ENCODE results near the gene MFSD1. TPM values are rescaled to one million over a fixed set of nuclear protein-coding genes. Genes with fewer than 3 reads are reported as not detected.

MFSD1 gene
- total RNA-seq, 1 donor: 91.4 TPM

DNA sequence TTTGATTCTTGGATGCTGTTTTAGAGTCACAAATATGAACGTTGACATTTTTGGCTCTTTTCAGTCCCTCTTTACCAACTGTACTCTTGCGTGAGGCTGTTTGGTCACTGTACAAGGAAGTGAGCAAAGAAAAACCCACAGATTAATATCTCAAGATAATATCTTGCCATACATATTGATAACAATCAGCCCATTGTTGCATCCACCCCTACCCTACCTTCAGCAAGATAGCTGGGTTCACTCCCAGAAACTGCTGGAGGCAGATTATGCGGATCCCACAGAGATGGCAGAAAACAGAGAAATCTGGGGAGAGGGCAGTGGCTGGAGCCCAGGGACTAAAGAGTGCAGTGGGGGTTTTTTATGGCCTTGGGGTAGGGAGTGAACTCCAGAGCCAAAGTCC is 29.9 kb upstream of the MFSD1 start:
- Histone ChIP-seq H3K27me3 (ENCODE audit: insufficient read depth, low read length) (no peaks in the 10 kb centered on the region), H3K4me3 (ENCODE audit: low read length) (no peak overlapping the region), H3K4me1 (ENCODE audit: insufficient read depth, low read length) (no peaks in the 10 kb centered on the region), H3K9me3 (ENCODE audit: low read depth, low read length) (no peaks in the 10 kb centered on the region)

DNA sequence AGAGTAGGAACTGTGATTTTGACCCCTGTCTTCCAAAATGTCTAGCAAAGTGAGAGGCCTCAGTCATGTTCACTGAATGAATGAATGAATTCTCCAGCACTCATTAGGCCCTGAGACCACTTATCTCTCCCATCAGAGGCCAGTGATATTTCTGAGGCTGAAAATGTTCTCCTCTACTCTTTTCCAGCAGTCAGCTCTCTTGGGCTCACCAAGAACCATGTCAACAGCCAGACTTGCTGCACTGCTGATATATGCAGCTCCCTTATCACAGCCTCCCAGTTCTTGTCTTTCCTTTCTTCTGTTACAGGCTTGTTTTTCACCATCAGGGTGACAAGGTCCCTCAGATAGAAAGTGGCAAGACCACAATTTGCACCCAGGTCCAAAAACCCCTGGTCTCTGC is 28.7 kb upstream of the MFSD1 start:
- Histone ChIP-seq H3K4me3 (ENCODE audit: low read length) (no peak overlapping the region), H3K4me1 (ENCODE audit: insufficient read depth, low read length) (no peaks in the 10 kb centered on the region), H3K9me3 (ENCODE audit: low read depth, low read length) (no peaks in the 10 kb centered on the region), H3K27me3 (ENCODE audit: insufficient read depth, low read length) (no peaks in the 10 kb centered on the region)

DNA sequence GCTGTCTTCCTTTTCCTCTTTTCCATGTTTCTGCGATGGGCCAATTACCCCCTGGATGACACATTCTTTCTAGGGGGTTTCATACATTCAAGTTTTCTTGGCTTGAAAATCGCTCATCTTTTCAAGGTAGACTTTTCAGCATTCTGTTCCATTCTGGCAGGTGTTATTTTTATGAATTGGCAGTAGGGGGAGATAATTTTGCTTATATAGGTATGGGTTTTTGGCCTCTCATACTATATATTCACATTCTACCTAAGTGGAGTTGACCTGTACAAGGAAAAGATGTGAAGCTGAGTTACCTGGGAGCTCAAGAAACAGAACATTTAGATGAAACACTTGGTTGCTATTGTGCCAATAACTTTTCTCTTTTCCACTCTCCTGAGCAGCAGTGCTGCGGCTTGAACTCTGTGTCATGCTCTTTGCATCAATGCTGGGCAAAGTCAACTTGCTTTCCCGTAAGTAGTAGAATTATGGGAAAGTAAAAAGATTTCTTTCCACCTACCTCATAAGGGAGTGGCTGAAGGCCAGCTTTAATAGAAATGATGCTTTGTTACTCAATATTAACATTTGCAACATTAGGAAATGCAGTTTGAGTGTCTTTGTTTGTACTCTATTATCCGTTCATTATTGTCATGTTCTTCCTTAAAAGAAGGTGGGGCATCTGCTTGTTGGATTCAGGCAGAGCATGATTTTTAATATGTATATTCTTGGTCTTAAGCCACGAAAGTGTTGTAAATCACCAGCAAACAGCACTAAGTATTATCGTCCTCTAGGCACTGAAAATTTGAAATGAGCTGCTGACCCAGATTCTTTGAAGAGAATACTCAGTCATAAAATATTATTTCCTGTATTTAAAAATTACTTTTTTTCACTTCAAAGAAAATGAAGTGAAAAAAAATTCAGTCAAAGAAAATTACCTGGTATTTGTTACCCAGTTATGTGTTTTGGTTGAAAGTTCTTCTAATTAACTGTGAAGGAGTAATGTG is 27.7 kb upstream of the MFSD1 start:
- Histone ChIP-seq H3K9me3 (ENCODE audit: low read depth, low read length) (no peaks in the 10 kb centered on the region), H3K4me1 (ENCODE audit: insufficient read depth, low read length) (no peaks in the 10 kb centered on the region), H3K27me3 (ENCODE audit: insufficient read depth, low read length) (no peaks in the 10 kb centered on the region), H3K4me3 (ENCODE audit: low read length) (no peak overlapping the region)

DNA sequence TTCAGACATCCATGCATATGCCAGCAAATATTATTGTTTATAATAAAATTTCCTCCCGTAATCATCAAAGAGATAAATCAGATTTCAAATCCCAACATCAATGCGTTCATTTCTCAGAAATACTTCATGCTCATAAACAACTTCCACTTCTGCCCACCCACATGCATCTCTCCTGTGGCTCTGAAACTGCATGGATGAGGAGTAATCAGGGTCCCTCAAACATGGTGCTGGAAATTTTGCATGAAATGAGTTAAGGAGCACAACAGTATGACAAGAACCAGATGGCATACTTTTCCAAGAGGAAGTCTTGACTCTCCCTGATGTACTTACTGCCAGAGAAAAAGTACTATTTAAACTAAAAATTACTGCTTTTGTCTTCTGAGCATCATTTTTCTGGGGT is 26.9 kb upstream of the MFSD1 start:
- Histone ChIP-seq H3K4me3 (ENCODE audit: low read length) (no peak overlapping the region), H3K27me3 (ENCODE audit: insufficient read depth, low read length) (no peaks in the 10 kb centered on the region), H3K9me3 (ENCODE audit: low read depth, low read length) (no peaks in the 10 kb centered on the region), H3K4me1 (ENCODE audit: insufficient read depth, low read length) (no peaks in the 10 kb centered on the region)

DNA sequence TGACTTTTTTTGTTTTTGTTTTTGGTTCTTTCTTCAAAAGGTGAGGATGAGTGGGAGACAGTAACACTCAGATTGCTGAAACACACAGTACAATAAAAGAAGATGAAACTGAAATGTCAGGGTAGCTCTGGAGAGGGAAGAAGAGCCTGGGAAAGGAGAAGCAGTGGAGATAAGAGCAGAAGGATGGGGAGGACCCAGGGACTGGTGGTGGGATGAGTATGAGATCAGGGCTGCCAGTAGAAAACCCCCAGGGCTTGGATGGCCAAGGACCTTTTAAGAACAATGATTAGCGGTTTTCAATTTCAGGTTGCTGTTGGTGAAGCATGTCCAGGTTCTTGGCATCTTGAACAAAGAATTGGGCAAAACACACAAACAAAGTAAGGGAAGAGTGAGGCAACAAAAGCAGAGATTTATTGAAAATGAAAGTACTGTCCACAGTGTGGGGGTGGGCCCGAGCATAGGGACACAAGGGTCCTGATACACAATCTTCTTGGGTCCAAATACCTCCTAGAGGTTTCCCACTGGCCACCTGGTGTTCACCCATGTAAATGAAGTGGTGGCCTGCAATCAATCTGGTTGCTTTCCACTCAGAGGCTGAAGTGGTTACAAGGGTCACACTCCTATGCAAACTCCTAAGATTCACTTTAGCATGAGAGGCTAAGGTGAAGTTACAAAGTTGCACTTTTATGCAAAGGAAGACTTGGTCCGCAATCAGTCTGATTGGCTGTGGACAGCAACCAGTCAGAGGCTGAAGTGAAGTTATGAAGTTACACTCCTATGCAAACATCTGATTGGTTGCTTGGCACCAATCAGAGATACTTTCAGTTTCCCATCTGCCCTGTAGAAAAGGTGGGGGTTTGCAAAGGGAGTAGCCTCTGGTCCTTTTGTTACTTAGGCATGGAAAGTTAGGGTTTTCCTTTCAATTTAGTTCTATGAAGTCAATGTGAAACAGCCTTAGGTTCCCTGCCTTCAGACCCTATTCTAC is 26.1 kb upstream of the MFSD1 start:
- no peaks in the 10 kb centered on the region for H3K27me3 ChIP-seq (ENCODE audit: insufficient read depth, low read length)
- no peaks in the 10 kb centered on the region for H3K4me1 ChIP-seq (ENCODE audit: insufficient read depth, low read length)
- H3K4me3 ChIP-seq (ENCODE audit: low read length): no peak overlapping the region
- no peaks in the 10 kb centered on the region for H3K9me3 ChIP-seq (ENCODE audit: low read depth, low read length)

DNA sequence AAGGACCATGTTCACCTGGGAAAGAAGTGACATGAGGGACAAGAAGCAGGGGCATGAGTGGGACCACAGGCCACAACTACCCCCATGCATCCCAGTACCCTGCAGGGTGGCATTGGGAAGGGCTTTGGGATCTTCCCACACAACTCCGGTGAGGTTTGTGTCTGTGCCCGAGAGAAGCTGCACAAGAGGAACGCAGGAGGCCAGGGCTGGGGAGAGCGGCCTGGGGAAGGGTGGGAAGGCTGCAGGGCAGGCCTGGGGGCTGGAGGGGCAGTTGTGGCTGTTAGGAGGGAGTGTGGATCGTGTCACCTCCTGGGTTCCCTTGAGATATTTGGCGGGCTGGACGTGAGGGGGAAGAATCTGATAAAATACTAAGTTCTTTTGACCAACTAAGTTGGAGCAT is 25.3 kb upstream of the MFSD1 start:
- no peaks in the 10 kb centered on the region for H3K27me3 ChIP-seq (ENCODE audit: insufficient read depth, low read length)
- H3K4me1 ChIP-seq (ENCODE audit: insufficient read depth, low read length): no peaks in the 10 kb centered on the region
- no peak overlapping the region for H3K4me3 ChIP-seq (ENCODE audit: low read length)
- no peaks in the 10 kb centered on the region for H3K9me3 ChIP-seq (ENCODE audit: low read depth, low read length)

DNA sequence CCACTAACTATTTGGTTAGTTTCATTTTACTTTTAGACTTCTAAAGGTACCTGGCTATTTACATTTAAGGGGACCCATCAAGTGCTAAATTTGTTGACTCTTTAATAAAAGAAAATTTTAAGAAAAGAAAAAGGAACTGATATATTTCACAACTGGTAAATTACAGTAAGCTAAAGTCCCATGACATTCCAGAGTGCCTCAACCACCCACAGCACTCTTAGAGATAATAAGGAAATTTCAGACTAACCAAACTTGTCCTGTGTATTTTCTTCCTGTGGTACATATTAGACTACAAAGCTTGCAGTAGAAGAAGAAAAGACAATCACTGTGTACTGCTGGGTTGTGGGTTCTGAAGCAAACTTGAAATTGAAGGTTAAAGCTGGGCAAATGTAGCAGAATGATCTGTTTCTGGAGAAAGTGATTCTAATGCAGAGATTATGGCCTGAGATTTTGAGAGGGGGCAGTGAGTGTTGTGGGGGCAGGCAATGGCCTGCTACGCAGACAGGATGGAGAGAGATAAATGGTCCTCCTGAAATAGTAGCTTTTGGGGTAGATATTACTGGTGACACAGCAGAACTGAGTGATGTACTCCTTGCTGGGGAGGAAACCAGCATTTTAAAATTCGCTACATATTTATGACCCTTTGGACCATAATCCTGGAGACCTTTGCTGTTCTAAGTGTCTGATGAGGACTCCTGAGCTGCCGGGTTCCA is 24.5 kb upstream of the MFSD1 start:
- Histone ChIP-seq H3K4me1 (ENCODE audit: insufficient read depth, low read length) (no peaks in the 10 kb centered on the region), H3K4me3 (ENCODE audit: low read length) (no peak overlapping the region), H3K27me3 (ENCODE audit: insufficient read depth, low read length) (no peaks in the 10 kb centered on the region), H3K9me3 (ENCODE audit: low read depth, low read length) (no peaks in the 10 kb centered on the region)

DNA sequence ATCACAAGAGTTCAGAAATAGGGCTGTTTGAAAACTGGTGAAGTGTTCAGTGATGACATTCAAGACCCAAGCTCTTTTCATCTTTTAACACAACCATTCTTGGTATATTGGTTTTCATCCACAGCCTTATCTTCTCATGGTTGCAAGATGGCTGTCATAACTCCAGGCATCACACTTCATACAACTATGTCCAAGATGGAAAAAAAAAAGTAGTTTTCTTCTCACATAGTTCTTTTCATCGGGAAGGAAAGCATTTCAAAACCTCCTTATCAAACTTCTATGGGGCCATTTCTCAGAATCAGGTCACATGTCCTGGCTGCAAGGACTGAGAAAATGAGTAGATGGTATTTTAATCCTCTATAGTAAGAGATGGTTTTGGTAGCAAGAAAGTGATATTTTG is 21.1 kb upstream of the MFSD1 start:
- Histone ChIP-seq H3K9me3 (ENCODE audit: low read depth, low read length) (no peaks in the 10 kb centered on the region), H3K27me3 (ENCODE audit: insufficient read depth, low read length) (no peaks in the 10 kb centered on the region)

DNA sequence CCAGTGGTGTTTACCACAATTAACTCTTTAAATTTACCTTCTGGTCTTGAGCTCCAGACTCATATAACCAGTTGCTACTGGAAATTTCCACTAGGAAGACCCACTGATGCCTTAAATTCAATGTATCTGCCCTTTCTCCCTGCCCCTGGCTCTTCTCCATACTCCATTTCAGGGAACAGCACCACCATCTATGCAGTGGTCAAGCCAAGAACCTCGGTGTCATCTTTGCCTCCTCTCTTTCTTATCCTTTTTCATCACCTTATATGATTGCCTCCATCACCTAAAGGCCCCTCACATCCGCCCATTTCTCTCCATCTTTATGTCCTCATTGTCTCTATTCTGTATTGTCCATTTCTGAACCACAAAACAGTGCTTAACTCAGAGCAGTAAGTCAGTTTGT is 20.7 kb upstream of the MFSD1 start:
- Histone ChIP-seq H3K9me3 (ENCODE audit: low read depth, low read length) (no peaks in the 10 kb centered on the region), H3K4me3 (ENCODE audit: low read length) (no peak overlapping the region), H3K4me1 (ENCODE audit: insufficient read depth, low read length) (no peaks in the 10 kb centered on the region), H3K27me3 (ENCODE audit: insufficient read depth, low read length) (no peaks in the 10 kb centered on the region)

More for the DNA sequence above, 21.1 kb upstream of the MFSD1 start:
- Histone ChIP-seq H3K4me3 (ENCODE audit: low read length) (no peak overlapping the region), H3K4me1 (ENCODE audit: insufficient read depth, low read length) (no peaks in the 10 kb centered on the region)

DNA sequence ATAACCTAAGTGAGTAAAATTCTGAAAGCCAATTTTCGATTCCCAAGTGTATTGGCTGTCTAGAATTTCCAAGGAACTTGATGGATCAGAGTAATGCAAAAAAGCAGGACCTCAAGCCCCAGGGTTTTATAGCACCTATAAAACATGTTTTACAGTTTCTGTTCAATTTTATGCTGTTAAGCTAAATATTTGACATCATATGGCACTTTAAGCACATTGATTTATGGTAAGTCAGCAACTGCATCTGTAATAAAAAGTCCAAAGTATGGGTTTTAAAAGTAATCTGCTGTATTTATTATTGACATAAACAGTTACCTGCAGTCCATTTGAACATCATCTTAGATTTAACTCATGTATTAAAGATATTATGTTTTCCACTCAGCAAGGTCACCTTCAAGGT is 20.0 kb upstream of the MFSD1 start:
- Histone ChIP-seq H3K4me3 (ENCODE audit: low read length) (no peak overlapping the region), H3K9me3 (ENCODE audit: low read depth, low read length) (no peaks in the 10 kb centered on the region), H3K4me1 (ENCODE audit: insufficient read depth, low read length) (no peaks in the 10 kb centered on the region), H3K27me3 (ENCODE audit: insufficient read depth, low read length) (no peaks in the 10 kb centered on the region)

DNA sequence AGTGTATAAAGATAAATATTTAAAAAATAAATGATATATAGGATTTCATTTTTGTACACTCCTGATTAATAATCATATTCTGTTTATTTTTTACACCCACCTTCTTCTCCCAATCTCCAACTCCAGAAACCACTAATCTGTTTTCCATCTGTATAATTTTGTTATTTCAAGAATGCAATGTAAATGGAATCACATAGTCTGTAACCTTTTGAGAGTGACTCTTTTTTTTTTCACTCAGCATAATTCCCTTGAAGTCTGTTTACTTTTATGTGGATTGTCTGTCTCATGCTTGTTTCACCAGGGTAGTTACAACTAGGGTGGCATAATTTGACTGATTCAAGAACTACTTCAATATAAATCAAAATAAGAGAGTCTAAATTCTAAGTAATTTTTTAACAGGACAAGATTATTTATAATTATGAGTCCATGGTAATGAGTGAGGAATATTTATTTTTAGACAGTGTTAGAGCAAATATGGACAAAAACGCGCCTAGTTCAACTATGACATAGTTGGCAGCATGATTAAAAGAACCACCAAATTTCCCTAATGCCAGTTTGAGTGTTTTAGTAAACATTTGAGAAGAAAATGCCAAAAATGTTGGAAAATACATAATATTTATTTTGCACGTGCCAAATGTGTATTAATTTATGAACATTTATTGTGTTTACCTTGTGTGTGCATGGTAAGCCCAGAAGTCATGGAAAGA is 19.4 kb upstream of the MFSD1 start:
- Histone ChIP-seq H3K4me1 (ENCODE audit: insufficient read depth, low read length) (no peaks in the 10 kb centered on the region), H3K9me3 (ENCODE audit: low read depth, low read length) (no peaks in the 10 kb centered on the region), H3K27me3 (ENCODE audit: insufficient read depth, low read length) (no peaks in the 10 kb centered on the region), H3K4me3 (ENCODE audit: low read length) (no peak overlapping the region)

DNA sequence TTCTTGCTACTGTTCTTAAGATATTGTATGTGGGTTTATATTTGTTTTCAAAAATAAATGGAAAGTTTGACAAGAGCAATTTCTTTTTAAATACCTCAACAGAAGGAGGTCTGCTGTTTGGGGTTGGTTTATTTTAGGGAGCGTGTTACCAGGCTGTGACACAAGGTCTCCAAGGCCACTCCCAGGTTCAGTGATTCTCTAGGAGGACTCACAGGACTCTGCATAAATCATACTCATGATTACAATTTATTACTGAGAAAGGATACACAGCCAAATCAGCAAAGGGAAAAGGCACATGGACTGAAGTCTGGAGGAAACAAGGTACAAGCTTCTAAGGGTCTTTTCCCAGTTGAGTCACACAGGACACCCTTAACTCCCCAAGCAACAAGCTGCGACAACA is 18.8 kb upstream of the MFSD1 start:
- Histone ChIP-seq H3K27me3 (ENCODE audit: insufficient read depth, low read length) (no peaks in the 10 kb centered on the region), H3K9me3 (ENCODE audit: low read depth, low read length) (no peaks in the 10 kb centered on the region), H3K4me1 (ENCODE audit: insufficient read depth, low read length) (no peaks in the 10 kb centered on the region), H3K4me3 (ENCODE audit: low read length) (no peak overlapping the region)

DNA sequence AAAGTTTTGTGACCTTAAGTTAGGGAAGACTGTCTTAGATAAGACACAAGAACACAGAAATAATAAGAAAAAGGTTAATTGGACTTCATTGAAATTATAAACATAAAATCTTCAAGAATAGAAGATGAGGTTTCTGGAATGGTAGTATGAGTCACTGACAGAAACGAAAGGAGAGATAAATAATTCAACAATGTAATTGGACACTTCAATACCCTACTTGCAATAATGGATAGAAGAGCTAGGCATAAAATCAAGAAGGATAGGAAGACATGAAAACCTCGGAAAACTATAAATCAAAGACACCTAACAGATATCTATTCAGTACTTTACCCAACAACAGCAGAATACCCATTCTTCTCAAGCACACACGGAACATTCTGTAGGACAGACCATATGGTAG is 15.9 kb upstream of the MFSD1 start:
- Histone ChIP-seq H3K4me1 (ENCODE audit: insufficient read depth, low read length) (peaks cover 1% of the 10 kb centered on the region), H3K9me3 (ENCODE audit: low read depth, low read length) (no peaks in the 10 kb centered on the region), H3K4me3 (ENCODE audit: low read length) (no peak overlapping the region), H3K27me3 (ENCODE audit: insufficient read depth, low read length) (no peaks in the 10 kb centered on the region)

DNA sequence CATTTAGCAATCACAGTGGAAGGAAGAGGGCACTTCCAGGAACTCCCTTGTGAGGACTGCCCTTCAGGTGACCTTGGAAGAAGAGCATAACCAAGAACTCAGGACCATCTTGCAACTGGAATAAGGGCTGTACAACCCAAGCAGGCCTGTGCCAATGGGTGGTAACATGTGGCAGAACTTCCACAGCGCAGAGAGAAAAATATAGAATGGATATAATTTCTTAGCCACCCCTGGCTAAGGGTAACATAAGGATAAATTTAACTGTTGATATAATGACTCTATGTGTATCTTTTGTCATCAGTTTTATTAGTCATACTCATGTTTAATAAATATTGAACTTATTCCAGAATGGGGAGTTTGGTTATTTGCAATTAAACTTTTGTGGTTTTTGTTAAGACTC is 13.4 kb upstream of the MFSD1 start:
- H3K27me3 ChIP-seq (ENCODE audit: insufficient read depth, low read length): no peaks in the 10 kb centered on the region
- H3K4me1 ChIP-seq (ENCODE audit: insufficient read depth, low read length): peaks cover 6% of the 10 kb centered on the region
- H3K4me3 ChIP-seq (ENCODE audit: low read length): no peak overlapping the region
- no peaks in the 10 kb centered on the region for H3K9me3 ChIP-seq (ENCODE audit: low read depth, low read length)
